Muscle layer of colon (tissue), 2 donors: ENCODE data around the gene DPF3.
"Not testable (repeated sequence)": the region's sequence is repeated elsewhere in the genome, so short reads cannot be mapped to it uniquely, and the experiment has no call there.

Source experiments
- H3K27ac ChIP-seq: one replicate; pipeline ENCODE4 v1.7.0; 2013; ENCODE audit warnings: low read depth, mild to moderate bottlenecking, low read length, moderate library complexity
- H3K27me3 ChIP-seq, 2 donors: one replicate each; pipeline ENCODE4 v1.7.0; 2013; ENCODE audit warnings: low read length in 2 of 2, mild to moderate bottlenecking in 2 of 2; ENCODE audit not compliant: insufficient read depth in 2 of 2, control insufficient read depth in 1 of 2
- H3K36me3 ChIP-seq: one replicate; pipeline ENCODE4 v1.7.0; 2013; ENCODE audit warnings: mild to moderate bottlenecking, low read length; ENCODE audit not compliant: insufficient read depth
- H3K4me1 ChIP-seq: one replicate; pipeline ENCODE4 v1.7.0; 2013; ENCODE audit warnings: mild to moderate bottlenecking, low read length; ENCODE audit not compliant: insufficient read depth
- H3K4me3 ChIP-seq, 2 donors: one replicate each; pipeline ENCODE4 v1.7.0; 2013; ENCODE audit warnings: low read length in 2 of 2, low read depth in 1 of 2, mild to moderate bottlenecking in 1 of 2, moderate library complexity in 1 of 2
- H3K9ac ChIP-seq: one replicate; pipeline ENCODE4 v1.7.0; 2013; ENCODE audit warnings: low read length
- H3K9me3 ChIP-seq: one replicate; pipeline ENCODE4 v1.7.0; 2013; ENCODE audit warnings: mild to moderate bottlenecking, low read length
- donor health status: abdominal sarcoma.
- donor health status: Adenocarcinoma of cecum.

DPF3 gene

DNA sequence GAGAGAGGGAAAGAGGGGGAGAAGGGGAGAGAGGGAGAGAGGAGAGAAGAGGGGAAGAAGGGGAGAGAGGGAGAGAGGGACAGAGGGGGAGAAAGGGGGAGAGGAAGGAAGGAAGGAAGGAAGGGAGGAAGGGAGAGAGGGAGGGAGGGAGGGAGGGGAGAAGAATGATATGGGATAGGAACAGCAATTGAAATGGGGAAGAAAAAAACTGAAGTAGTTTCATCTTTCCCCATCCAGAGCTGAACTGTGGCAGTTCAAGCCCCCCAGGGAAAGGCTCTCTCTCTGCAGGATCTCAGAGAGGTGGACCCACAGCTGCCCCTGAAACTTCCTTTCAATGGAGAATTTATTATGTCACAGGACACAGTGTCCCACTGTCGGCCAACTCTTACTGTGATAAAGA is 136.9 kb downstream of the DPF3 start:
- Histone ChIP-seq H3K36me3 (no peaks in the 10 kb centered on the region), H3K4me3 (no peak overlapping the region), H3K9ac (no peak overlapping the region), H3K27me3 (no peaks in the 10 kb centered on the region), H3K27ac (no peak overlapping the region), H3K9me3 (no peaks in the 10 kb centered on the region), H3K4me1 (no peaks in the 10 kb centered on the region)

DNA sequence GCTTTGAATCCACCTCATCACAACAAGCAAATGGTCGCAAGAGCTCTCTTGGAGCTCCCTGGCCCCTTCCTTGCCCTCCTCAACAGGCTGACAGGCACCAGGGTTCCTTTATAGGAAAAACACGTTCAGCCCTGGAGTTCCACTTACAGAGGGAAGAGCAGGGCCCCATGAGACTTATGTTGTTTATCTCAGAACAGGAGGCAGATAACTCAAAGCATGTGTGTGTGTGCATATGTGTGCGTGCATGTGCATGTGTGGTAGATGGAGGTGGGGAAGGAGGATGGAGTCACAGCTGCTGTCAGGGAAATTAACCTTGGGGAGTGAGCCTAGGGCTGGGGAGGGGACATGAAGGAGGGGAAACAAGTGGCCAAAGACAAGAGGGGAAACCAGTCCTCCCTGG is 138.1 kb downstream of the DPF3 start:
- Histone ChIP-seq H3K9ac (no peak overlapping the region), H3K27ac (no peak overlapping the region), H3K4me1 (no peaks in the 10 kb centered on the region), H3K36me3 (no peaks in the 10 kb centered on the region), H3K9me3 (no peaks in the 10 kb centered on the region), H3K27me3 (no peaks in the 10 kb centered on the region), H3K4me3 (no peak overlapping the region)

DNA sequence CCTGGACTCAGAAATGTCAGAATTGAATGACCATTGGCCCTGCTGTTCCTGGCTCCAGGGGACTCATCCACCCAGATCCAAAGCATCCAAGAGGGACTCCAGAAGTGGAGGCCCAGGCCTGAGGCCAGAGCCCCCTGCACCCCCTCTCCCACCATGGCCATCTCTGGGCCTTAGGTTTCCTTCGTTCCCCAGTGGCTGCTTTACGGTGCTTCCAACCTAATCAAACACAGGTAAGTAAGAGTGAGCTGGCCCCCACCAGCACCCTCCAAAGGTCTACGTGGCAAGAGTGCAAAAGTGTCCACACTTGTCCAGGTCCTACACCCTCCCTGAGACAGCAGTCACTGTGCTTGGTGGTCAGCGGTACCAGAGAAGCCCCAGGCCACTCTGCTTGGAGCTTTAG is 139.0 kb downstream of the DPF3 start:
- no peaks in the 10 kb centered on the region for H3K36me3 ChIP-seq
- H3K9ac ChIP-seq, result no peak overlapping the region
- no peaks in the 10 kb centered on the region for H3K27me3 ChIP-seq
- H3K4me3 ChIP-seq, result no peak overlapping the region
- no peaks in the 10 kb centered on the region for H3K9me3 ChIP-seq
- no peaks in the 10 kb centered on the region for H3K4me1 ChIP-seq
- H3K27ac ChIP-seq, result no peak overlapping the region

DNA sequence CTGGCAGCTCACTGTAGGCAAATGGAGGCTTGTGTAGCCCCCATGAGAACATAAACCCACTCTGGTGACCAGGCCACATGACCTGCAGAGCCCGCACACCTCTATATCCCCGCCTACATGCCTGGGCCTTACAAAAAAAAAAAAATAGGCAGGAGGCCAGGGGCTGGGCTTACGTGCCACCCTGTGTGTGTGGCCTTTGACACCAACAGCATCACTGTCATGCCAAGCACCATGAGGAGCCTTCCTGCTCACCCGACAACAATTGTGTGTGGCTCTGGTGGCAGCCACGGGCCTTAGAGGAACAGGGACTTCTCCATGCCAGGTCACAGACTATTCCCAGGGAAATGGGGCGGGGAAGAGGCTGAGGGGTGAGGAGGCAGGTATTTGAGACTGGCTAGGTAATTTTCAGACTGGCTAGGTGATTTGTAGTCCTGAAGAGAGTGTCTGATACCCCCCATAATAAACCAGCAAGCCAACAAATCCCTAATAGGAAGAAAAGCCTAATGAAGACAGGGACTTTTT is 140.0 kb downstream of the DPF3 start:
- no peaks in the 10 kb centered on the region for H3K36me3 ChIP-seq

DNA sequence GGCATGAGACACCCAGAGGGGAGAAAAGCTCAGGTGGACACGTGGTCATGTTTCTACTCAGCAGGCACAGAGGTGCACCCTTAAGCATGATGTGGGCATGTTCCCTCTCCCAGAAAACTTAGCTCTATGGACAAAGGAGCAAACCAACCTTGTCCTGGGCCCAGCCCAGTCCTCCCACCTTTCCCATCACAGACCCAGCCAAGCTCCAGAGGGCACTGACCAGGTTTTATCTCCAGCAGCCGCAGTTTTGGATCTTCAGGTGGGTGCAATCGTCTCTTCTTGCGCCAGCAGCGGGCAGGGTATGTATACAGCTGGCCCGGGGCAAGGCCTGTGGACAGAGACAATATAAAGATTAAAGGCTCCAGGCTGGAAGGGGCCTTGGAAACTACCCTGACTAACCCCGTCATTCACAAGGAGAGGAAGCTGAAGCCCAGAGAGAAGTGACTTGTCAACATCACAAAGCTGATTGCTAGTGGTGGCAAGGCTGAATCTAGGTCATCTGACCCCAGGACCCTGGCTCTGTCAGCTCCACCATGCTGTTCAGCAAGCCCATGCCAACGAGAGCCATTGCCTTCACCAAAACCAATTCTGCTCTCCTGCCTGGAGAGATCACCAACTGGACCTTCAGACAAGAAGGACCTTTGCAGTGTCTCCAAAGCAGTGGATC is 140.7 kb downstream of the DPF3 start:
- Histone ChIP-seq H3K4me1 (no peaks in the 10 kb centered on the region), H3K9ac (no peak overlapping the region)

More for the DNA sequence above, 140.0 kb downstream of the DPF3 start:
- H3K9ac ChIP-seq, result no peak overlapping the region
- no peaks in the 10 kb centered on the region for H3K9me3 ChIP-seq
- no peaks in the 10 kb centered on the region for H3K4me1 ChIP-seq
- H3K27me3 ChIP-seq, result no peaks in the 10 kb centered on the region
- H3K4me3 ChIP-seq, result no peak overlapping the region
- no peak overlapping the region for H3K27ac ChIP-seq

DNA sequence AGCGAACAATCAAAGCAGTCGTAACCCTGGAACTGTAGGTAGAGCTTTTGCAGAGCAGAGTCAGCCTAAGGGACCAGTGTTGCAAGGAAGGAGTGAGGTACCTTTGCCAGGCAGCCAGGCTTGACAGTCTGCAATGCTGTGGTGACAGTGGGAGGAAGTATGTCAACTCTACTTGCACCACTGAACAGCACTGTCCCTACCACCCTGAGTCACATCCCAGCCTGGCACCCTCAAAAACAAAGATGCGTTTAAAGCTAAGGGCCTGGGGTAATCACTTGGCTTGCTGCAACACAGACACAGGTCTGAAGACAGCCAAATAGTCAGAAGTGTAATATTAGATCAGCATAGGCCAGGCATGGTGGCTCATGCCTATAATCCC is 141.9 kb downstream of the DPF3 start:
- H3K4me1 ChIP-seq, result no peaks in the 10 kb centered on the region
- no peaks in the 10 kb centered on the region for H3K9me3 ChIP-seq
- H3K27ac ChIP-seq, result no peak overlapping the region
- no peak overlapping the region for H3K4me3 ChIP-seq
- no peaks in the 10 kb centered on the region for H3K27me3 ChIP-seq
- no peak overlapping the region for H3K9ac ChIP-seq
- H3K36me3 ChIP-seq, result no peaks in the 10 kb centered on the region

More for the DNA sequence above, 140.7 kb downstream of the DPF3 start:
- Histone ChIP-seq H3K36me3 (no peaks in the 10 kb centered on the region), H3K4me3 (no peak overlapping the region), H3K9me3 (no peaks in the 10 kb centered on the region), H3K27me3 (no peaks in the 10 kb centered on the region), H3K27ac (no peak overlapping the region)

DNA sequence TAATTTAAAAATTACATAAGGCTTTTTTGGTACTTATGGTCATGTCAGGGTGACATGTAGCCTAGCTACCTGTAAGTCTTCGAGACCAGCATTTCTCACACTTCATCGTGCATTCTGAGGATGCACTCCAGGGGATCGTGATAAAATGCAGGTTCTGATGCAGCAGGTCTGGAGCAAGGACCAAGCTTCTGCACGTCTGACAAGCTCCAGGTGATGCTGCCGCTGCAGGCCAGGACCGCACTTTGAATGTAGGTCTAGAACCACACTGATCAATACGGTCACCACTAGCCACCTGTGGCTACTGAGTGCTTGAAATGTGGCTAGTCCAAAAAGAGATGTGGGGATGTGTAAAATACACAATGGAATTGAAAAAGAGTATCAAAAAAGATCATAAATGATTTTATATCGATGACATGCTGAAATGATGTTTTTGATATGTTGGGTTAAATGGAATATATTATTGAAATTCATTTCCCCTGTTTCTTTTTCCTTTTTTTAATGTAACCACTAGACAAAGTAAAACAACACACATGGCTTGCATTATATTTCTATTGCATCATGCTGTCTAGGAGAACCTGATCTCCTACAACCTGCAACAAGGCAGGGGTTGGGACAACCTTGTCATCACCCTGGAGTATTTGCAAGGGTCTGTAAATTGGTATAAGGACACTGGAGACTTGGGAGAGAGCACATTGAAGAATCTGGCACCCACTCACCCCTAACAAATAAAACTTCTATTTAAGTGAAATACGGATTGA is 142.4 kb downstream of the DPF3 start:
- Histone ChIP-seq H3K9ac (no peak overlapping the region), H3K36me3 (no peaks in the 10 kb centered on the region), H3K27ac (no peak overlapping the region), H3K4me3 (no peak overlapping the region), H3K27me3 (no peaks in the 10 kb centered on the region), H3K9me3 (no peaks in the 10 kb centered on the region), H3K4me1 (no peaks in the 10 kb centered on the region)

DNA sequence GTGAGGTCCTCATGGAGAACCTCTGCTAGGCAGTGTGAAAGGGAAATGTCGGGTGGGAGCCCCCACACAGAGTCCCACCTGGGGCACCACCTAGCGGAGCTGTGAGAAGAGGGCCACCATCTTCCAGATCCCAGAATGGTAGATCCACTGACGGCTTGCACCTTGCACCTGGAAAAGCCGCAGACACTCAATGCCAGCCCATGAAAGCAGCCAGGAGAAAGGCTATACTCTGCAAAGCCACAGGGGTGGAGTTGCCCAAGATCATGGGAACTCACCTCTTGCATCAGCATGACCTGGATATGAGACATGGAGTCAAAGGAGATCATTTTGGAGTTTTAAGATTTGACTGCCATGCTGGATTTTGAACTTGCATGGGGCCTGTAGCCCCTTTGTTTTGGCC is 145.0 kb downstream of the DPF3 start:
- H3K27me3 ChIP-seq, H3K9me3 ChIP-seq, H3K4me3 ChIP-seq, H3K9ac ChIP-seq, H3K36me3 ChIP-seq, H3K4me1 ChIP-seq, H3K27ac ChIP-seq: not testable (repeated sequence)

DNA sequence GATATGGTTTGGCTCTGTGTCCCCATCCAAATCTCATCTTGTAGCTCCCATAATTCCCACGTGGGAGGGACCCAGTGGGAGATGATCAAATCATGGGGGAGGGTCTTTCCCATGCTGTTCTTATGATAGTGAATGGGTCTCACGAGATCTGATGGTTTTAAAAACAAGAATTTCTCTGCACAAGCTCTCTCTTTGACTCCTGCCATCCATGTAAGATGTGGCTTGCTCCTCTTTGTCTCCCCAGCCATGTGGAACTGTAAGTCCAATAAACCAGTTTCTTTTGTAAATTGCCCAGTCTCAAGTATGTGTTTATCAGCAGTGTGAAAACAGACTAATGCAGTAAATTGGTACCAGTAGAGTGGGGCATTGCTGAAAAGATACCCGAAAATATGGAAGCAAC is 146.2 kb downstream of the DPF3 start:
- no peak overlapping the region for H3K27ac ChIP-seq
- no peaks in the 10 kb centered on the region for H3K27me3 ChIP-seq
- H3K9ac ChIP-seq, result no peak overlapping the region
- no peaks in the 10 kb centered on the region for H3K9me3 ChIP-seq
- H3K4me1 ChIP-seq, result no peaks in the 10 kb centered on the region
- H3K36me3 ChIP-seq, result no peaks in the 10 kb centered on the region
- H3K4me3 ChIP-seq, result no peak overlapping the region

DNA sequence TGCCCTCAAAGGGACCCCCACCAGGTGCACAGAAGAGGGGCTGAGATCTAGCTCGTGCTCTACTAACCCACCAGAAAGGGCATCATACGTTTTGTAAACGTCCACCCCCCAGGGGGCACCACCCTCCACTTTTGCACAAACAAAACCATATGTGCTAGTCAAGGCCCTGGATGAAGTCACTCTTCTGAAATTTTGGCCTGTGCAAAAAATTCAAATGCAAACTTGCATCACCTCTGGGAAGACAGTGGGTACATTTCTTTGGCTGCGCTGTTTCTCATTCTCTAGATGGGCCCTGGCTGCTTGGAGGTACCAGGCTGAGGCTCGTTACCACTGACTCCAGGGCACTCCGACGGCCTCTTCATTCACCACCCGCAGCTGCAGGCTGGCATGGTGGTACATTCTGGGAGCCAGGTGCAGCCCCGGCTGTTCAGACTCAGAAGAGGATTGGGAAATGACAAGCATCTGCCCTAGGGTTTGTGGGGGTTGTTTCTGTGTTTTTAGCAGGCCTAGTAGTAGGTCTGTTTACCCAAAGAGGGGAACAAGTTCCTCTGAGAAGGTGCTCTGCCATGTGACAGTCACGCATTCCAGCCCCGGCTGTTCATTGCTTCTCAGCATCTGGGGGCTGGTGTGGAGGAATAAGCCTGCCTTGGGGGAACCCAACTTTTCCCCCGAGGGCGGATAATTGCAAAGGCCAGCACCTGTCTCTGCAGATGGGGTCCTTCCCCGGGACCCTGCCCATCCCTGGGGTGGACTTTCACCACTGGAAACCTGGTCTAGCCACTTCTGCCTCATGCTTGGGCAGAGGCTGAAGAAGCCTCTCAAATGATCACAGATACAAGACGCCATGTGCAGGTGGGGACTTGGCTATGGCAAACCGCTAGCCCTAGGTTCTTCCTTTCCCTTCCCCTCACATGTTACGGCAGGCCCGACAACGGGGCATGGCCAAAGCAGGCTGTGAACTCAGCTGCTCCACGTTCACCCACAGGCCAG is 147.6 kb downstream of the DPF3 start:
- Histone ChIP-seq H3K4me3 (no peak overlapping the region), H3K36me3 (no peaks in the 10 kb centered on the region), H3K27ac (no peak overlapping the region), H3K9ac (no peak overlapping the region), H3K27me3 (no peaks in the 10 kb centered on the region), H3K4me1 (no peaks in the 10 kb centered on the region), H3K9me3 (no peaks in the 10 kb centered on the region)

DNA sequence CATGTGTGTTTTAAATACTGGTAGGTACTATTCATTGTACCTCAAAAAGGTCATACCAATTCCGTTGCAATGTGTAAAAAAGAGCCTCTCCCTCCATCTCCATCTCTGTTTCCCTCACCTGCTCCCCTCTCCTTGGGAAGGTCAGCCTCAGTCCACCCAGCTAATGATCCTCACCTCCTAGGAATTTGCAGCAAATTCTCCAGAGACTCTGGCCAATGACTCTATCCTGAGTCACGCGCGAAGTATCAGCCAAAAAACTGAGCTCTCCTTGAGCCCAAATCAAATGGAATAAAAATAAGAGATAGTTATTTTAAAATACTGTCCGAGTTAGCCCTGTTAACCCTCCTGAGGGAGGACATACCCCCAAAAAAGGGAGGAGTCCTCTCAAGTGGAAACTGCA is 148.4 kb downstream of the DPF3 start:
- Histone ChIP-seq H3K36me3 (no peaks in the 10 kb centered on the region), H3K4me3 (no peak overlapping the region), H3K27ac (no peak overlapping the region), H3K27me3 (no peaks in the 10 kb centered on the region), H3K4me1 (no peaks in the 10 kb centered on the region), H3K9ac (no peak overlapping the region), H3K9me3 (no peaks in the 10 kb centered on the region)
